ENCODE results near the gene AATK. TPM values are rescaled to one million over a fixed set of nuclear protein-coding genes. Genes with fewer than 3 reads are reported as not detected.

The AATK gene
- total and polyA plus RNA-seq, 2 experiments from 2014 or later: 0.25 to 1.6 TPM

DNA sequence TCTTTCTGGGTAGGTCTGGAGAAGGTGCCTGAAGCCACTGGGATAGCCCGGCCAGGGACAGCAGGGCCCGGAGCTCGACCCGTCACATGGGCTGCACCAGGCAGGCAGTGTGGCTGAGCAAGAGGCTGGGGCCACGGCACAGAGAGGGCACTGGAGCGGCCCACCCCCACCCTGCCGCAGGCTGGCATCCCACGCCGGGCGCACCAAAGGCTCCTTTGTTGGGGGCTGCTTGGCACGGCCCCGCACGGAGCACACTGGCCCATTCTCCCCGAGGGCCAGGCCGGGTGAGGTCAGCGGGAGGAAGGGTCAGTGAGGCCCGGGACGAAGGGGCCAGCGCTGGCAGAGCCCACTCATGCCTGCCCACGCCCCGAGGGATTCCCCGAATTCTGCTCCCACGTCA lies 37.2 kb downstream of the AATK start:
- in situ Hi-C loops (cut with MboI): no loop called here
- H3F3A ChIP-seq (ENCODE audit: insufficient read depth): no peaks in the 10 kb centered on the region
- no peak overlapping the region for H3K27ac ChIP-seq
- no peak overlapping the region for H3K4me3 ChIP-seq
- no peaks in the 10 kb centered on the region for H3K27me3 ChIP-seq (replicated peaks; ENCODE audit: insufficient read depth)
- WGBS, 2 experiments (ENCODE audit: low coverage in 1 of 2, low lambda C conversion rate in 2 of 2, missing lambda C conversion rate in 2 of 2): 85 to 88% methylated on average over 17 to 18 of the region's 23 CpGs
- H3K9me2 ChIP-seq (ENCODE audit: insufficient read depth): no peaks in the 10 kb centered on the region
- H2AFZ ChIP-seq: no peak overlapping the region
- H4K20me1 ChIP-seq (ENCODE audit: insufficient read depth): no peaks in the 10 kb centered on the region
- no peaks in the 10 kb centered on the region for H3K79me2 ChIP-seq (ENCODE audit: insufficient read depth)
- no peaks in the 10 kb centered on the region for H3K9me3 ChIP-seq (ENCODE audit: low read depth)
- DNase-seq: no peak
- no peak for TF ChIP-seq EZH2phosphoT487 (IDR thresholded peaks at IDR 0.05; ENCODE audit: insufficient read depth, low read depth)
- TF ChIP-seq EZH2 (IDR thresholded peaks at IDR 0.05; ENCODE audit: insufficient read depth, poor library complexity, severe bottlenecking): no peak
- no peak overlapping the region for H3K9ac ChIP-seq
- H3K4me1 ChIP-seq (ENCODE audit: insufficient read depth): no peaks in the 10 kb centered on the region
- no peaks in the 10 kb centered on the region for H3K36me3 ChIP-seq (ENCODE audit: low read depth)
- no peak overlapping the region for H3K4me2 ChIP-seq (ENCODE audit: unreplicated experiment)

DNA sequence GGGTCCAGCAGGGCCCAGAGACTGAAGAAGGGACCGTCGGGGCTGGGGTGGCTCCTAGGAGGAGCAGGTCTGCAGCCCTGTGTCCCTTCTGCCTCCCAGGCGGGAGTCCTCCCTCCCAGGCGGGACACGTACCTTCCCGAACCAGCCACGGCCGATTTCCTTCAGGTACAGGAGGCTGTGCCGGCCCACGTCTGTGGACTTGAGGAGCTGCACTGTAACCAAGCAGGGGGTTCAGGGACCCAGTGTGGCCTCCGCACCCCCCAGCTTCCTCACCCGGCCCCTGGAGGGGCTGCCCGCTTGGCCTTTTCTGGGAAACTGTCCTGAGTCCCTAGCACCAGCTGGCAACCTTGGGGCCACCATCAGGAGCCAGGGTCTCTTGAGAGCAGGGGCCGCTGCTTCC lies 37.7 kb downstream of the AATK start:
- in situ Hi-C loops (cut with MboI): no loop called here

DNA sequence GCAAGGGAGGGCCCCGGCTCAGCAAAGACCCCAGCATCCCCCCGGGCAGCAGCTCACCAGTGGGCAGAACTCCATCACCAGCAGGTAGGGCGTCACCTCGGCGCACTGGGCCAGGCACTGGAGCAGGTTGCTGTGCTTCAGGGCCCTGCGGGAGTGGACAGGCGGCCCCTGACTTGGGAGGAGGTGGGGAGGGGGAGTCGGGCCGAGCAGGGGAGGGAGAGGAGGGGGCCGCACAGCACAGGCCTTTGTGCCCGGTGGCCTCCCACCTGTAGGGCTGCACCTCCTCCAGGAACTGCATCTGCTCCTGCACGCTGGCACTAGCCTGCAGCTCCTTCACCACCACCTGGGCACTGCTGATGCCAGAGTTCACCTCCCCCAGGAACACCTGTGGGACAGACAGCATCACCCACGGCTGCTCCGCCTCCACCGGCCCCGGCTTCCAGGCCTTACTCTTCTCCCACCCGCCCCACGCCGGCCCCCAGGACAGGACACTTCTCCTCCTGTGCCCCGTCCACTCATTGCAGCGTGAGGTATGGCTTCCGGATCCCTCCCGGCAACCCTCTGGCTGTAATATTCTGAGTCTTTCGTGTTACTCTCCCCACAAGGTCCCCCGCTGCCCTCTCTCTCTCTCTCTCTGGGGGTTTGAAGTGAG lies 38.4 kb downstream of the AATK start:
- H3K4me1 ChIP-seq (ENCODE audit: insufficient read depth): no peaks in the 10 kb centered on the region
- H3K4me2 ChIP-seq (ENCODE audit: unreplicated experiment): no peak overlapping the region
- H3K4me3 ChIP-seq: no peak overlapping the region
- no peak overlapping the region for H2AFZ ChIP-seq
- 74 to 78% methylated on average over 15 to 25 of the region's 25 CpGs for WGBS, 2 experiments (ENCODE audit: low coverage in 1 of 2, low lambda C conversion rate in 2 of 2, missing lambda C conversion rate in 2 of 2)
- no peaks in the 10 kb centered on the region for H3K9me2 ChIP-seq (ENCODE audit: insufficient read depth)
- no peaks in the 10 kb centered on the region for H3K9me3 ChIP-seq (ENCODE audit: low read depth)
- no peak overlapping the region for H3K9ac ChIP-seq
- no peaks in the 10 kb centered on the region for H3K79me2 ChIP-seq (ENCODE audit: insufficient read depth)
- peaks cover 2% of the 10 kb centered on the region; the same call in 1 of the 2 replicates for H3K27me3 ChIP-seq (replicated peaks; ENCODE audit: insufficient read depth)
- TF ChIP-seq EZH2phosphoT487 (IDR thresholded peaks at IDR 0.05; ENCODE audit: insufficient read depth, low read depth): no peak
- no peak for TF ChIP-seq EZH2 (IDR thresholded peaks at IDR 0.05; ENCODE audit: insufficient read depth, poor library complexity, severe bottlenecking)
- DNase-seq: no peak
- H3F3A ChIP-seq (ENCODE audit: insufficient read depth): no peaks in the 10 kb centered on the region
- no peaks in the 10 kb centered on the region for H3K36me3 ChIP-seq (ENCODE audit: low read depth)
- in situ Hi-C loops (cut with MboI): no loop called here
- H3K27ac ChIP-seq: no peak overlapping the region
- H4K20me1 ChIP-seq (ENCODE audit: insufficient read depth): no peaks in the 10 kb centered on the region

More for the DNA sequence above, 37.7 kb downstream of the AATK start:
- no peaks in the 10 kb centered on the region for H3F3A ChIP-seq (ENCODE audit: insufficient read depth)
- no peak overlapping the region for H3K9ac ChIP-seq
- H3K4me3 ChIP-seq: no peak overlapping the region
- no peaks in the 10 kb centered on the region for H3K36me3 ChIP-seq (ENCODE audit: low read depth)
- DNase-seq: no peak
- TF ChIP-seq EZH2 (IDR thresholded peaks at IDR 0.05; ENCODE audit: insufficient read depth, poor library complexity, severe bottlenecking): no peak
- no peak for TF ChIP-seq EZH2phosphoT487 (IDR thresholded peaks at IDR 0.05; ENCODE audit: insufficient read depth, low read depth)
- H3K79me2 ChIP-seq (ENCODE audit: insufficient read depth): no peaks in the 10 kb centered on the region
- no peaks in the 10 kb centered on the region for H3K9me3 ChIP-seq (ENCODE audit: low read depth)
- H3K4me1 ChIP-seq (ENCODE audit: insufficient read depth): no peaks in the 10 kb centered on the region
- H3K9me2 ChIP-seq (ENCODE audit: insufficient read depth): no peaks in the 10 kb centered on the region
- no peaks in the 10 kb centered on the region for H4K20me1 ChIP-seq (ENCODE audit: insufficient read depth)
- no peak overlapping the region for H2AFZ ChIP-seq
- H3K27me3 ChIP-seq (replicated peaks; ENCODE audit: insufficient read depth): no peaks in the 10 kb centered on the region
- 81 to 86% methylated on average over 13 to 14 of the region's 14 CpGs for WGBS, 2 experiments (ENCODE audit: low coverage in 1 of 2, low lambda C conversion rate in 2 of 2, missing lambda C conversion rate in 2 of 2)
- no peak overlapping the region for H3K27ac ChIP-seq
- H3K4me2 ChIP-seq (ENCODE audit: unreplicated experiment): no peak overlapping the region

DNA sequence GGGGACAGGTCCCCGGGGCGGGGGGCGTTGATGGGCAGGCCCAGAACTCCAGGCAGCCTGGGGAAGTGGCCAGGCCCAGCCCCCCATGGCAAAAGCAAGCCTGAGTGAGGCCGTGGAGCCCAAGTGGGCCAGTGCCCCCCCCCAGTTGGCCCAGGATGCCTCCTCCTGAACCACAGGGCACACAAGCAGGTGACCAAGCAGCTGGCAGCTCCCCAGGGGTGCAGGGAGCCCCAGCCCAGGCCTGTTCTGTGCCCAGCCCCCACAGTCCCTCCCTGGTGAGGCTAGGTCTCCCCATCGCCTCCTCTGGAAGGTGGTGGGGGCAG lies 38.9 kb downstream of the AATK start:
- Histone ChIP-seq H3K36me3 (ENCODE audit: low read depth) (no peaks in the 10 kb centered on the region), H3K4me2 (ENCODE audit: unreplicated experiment) (no peak overlapping the region), H3K4me3 (no peak overlapping the region), H3K27ac (no peak overlapping the region), H3K9ac (no peak overlapping the region), H3K79me2 (ENCODE audit: insufficient read depth) (no peaks in the 10 kb centered on the region), H2AFZ (no peak overlapping the region), H4K20me1 (ENCODE audit: insufficient read depth) (no peaks in the 10 kb centered on the region), H3K27me3 (replicated peaks; ENCODE audit: insufficient read depth) (peaks cover 4% of the 10 kb centered on the region; the same call in 1 of the 2 replicates), H3K9me3 (ENCODE audit: low read depth) (no peaks in the 10 kb centered on the region), H3K9me2 (ENCODE audit: insufficient read depth) (no peaks in the 10 kb centered on the region), H3K4me1 (ENCODE audit: insufficient read depth) (no peaks in the 10 kb centered on the region), H3F3A (ENCODE audit: insufficient read depth) (no peaks in the 10 kb centered on the region)
- DNase-seq: no peak
- in situ Hi-C loops (cut with MboI): no loop called here
- 17 to 100% methylated on average over 1 to 4 of the region's 5 CpGs for WGBS, 2 experiments (ENCODE audit: low coverage in 1 of 2, low lambda C conversion rate in 2 of 2, missing lambda C conversion rate in 2 of 2)
- TF ChIP-seq EZH2phosphoT487 (IDR thresholded peaks at IDR 0.05; ENCODE audit: insufficient read depth, low read depth) (no peak), EZH2 (IDR thresholded peaks at IDR 0.05; ENCODE audit: insufficient read depth, poor library complexity, severe bottlenecking) (no peak)
